GM23338 (cell line): ENCODE measurements around the gene ZFAND6. TPM values are rescaled to one million over a fixed set of nuclear protein-coding genes. Genes with fewer than 3 reads are reported as not detected.

Experiments used
- ATAC-seq: fragments of 200-7000 bp; cut with Tn5 transposase; 3 replicates; pipeline ENCODE4 v1.9.1; 2020
- DNase-seq: peaks from one replicate; pipeline ENCODE4 v3.0.0-alpha.2; 2015; ENCODE audit warnings: low spot score
- H2AFZ ChIP-seq: fragments of 200-600 bp; sonication (generic); 2 replicates; pipeline ENCODE4 v1.8.0; 2016; ENCODE audit warnings: antibody characterized with exemption, mild to moderate bottlenecking, moderate library complexity
- H3F3A ChIP-seq: fragments of 200-600 bp; sonication (generic); replicated peaks from 2 replicates; pipeline ENCODE4 v1.8.0; 2017; ENCODE audit warnings: antibody characterized with exemption, mixed run types, low read depth
- H3K27ac ChIP-seq: fragments of 200-600 bp; sonication (generic); 2 replicates; pipeline ENCODE4 v1.6.1; 2016; ENCODE audit warnings: low read depth
- H3K27me3 ChIP-seq: fragments of 200-600 bp; sonication (generic); 2 replicates; pipeline ENCODE4 v1.8.0; 2016; ENCODE audit warnings: mild to moderate bottlenecking, mixed run types, moderate library complexity; ENCODE audit not compliant: insufficient read depth
- H3K36me3 ChIP-seq: fragments of 200-600 bp; sonication (generic); 2 replicates; pipeline ENCODE4 v1.8.0; 2016; ENCODE audit warnings: mild to moderate bottlenecking; ENCODE audit not compliant: insufficient read depth
- H3K4me1 ChIP-seq: fragments of 200-600 bp; sonication (generic); 2 replicates; pipeline ENCODE4 v1.8.0; 2016; ENCODE audit warnings: mild to moderate bottlenecking, moderate library complexity; ENCODE audit not compliant: insufficient read depth
- H3K4me2 ChIP-seq: fragments of 200-600 bp; sonication (generic); 2 replicates; pipeline ENCODE4 v1.7.1; 2017; ENCODE audit warnings: mixed run types
- H3K4me3 ChIP-seq: fragments of 200-600 bp; sonication (generic); 2 replicates; pipeline ENCODE4 v1.6.1; 2016; ENCODE audit warnings: mixed run types
- H3K79me2 ChIP-seq: fragments of 200-600 bp; sonication (generic); replicated peaks from 2 replicates; pipeline ENCODE4 v1.8.0; 2017; ENCODE audit warnings: mild to moderate bottlenecking; ENCODE audit not compliant: insufficient read depth
- H3K9me2 ChIP-seq: fragments of 200-600 bp; sonication (generic); 2 replicates; pipeline ENCODE4 v1.8.0; 2017; ENCODE audit not compliant: insufficient read depth
- H4K20me1 ChIP-seq: fragments of 200-600 bp; sonication (generic); replicated peaks from 2 replicates; pipeline ENCODE4 v1.8.0; 2017; ENCODE audit warnings: mild to moderate bottlenecking; ENCODE audit not compliant: insufficient read depth
- H3K27ac Mint-ChIP-seq: 2 replicates; pipeline ENCODE4 v1.8.0; 2020; ENCODE audit warnings: inconsistent platforms, mild to moderate bottlenecking, moderate library complexity, mixed read lengths
- H3K27me3 Mint-ChIP-seq: 3 replicates; pipeline ENCODE4 v1.8.0; 2022; ENCODE audit warnings: low read depth, mild to moderate bottlenecking, moderate library complexity, mixed read lengths, inconsistent platforms; ENCODE audit not compliant: insufficient read depth, poor library complexity
- H3K36me3 Mint-ChIP-seq: 3 replicates; pipeline ENCODE4 v1.8.0; 2021; ENCODE audit warnings: low read depth, mild to moderate bottlenecking, inconsistent platforms, moderate library complexity, mixed read lengths
- H3K4me1 Mint-ChIP-seq: 3 replicates; pipeline ENCODE4 v1.8.0; 2020; ENCODE audit warnings: mild to moderate bottlenecking, inconsistent platforms, mixed read lengths
- H3K4me3 Mint-ChIP-seq: 3 replicates; pipeline ENCODE4 v1.8.0; 2021; ENCODE audit warnings: moderate library complexity, mild to moderate bottlenecking, inconsistent platforms, mixed read lengths
- H3K9me3 Mint-ChIP-seq: 3 replicates; pipeline ENCODE4 v1.8.0; 2020; ENCODE audit warnings: moderate library complexity, mild to moderate bottlenecking, inconsistent platforms, mixed read lengths
- CREB1 ChIP-seq: fragments of 250-450 bp; sonication (Bioruptor Pico); IDR thresholded peaks from 2 replicates; pipeline ENCODE4 v1.5.0; 2020; ENCODE audit warnings: low read depth, mild to moderate bottlenecking, moderate library complexity
- CTCF ChIP-seq, 2 experiments: fragments of 200-600 bp in 1 of 2; sonication (generic) in 1 of 2; conservative IDR thresholded peaks; 2 replicates each; pipeline versions ENCODE4 v1.5.1 to v1.6.1; 2016 to 2017; ENCODE audit warnings: antibody characterized with exemption in 2 of 2, low read depth in 2 of 2, mild to moderate bottlenecking in 2 of 2, moderate library complexity in 1 of 2
- ETS1 ChIP-seq: IDR thresholded peaks from 2 replicates; pipeline ENCODE4 v1.6.1; 2016; ENCODE audit warnings: antibody characterized with exemption
- EZH2phosphoT487 ChIP-seq: fragments of 200-600 bp; sonication (generic); IDR thresholded peaks from one replicate; pipeline ENCODE4 v1.8.1; 2018; ENCODE audit warnings: antibody characterized with exemption; ENCODE audit not compliant: unreplicated experiment
- NANOG ChIP-seq: IDR thresholded peaks from 2 replicates; pipeline ENCODE4 v1.6.1; 2016; ENCODE audit warnings: antibody characterized with exemption, borderline replicate concordance
- STAT1 ChIP-seq: IDR thresholded peaks from one replicate; pipeline ENCODE4 v1.6.1; 2016; ENCODE audit warnings: antibody characterized with exemption; ENCODE audit not compliant: unreplicated experiment
- ZNF331 ChIP-seq: fragments of 250-450 bp; sonication (Bioruptor Pico); IDR thresholded peaks from 2 replicates; pipeline ENCODE4 v1.5.0; 2020; ENCODE audit warnings: low read depth, mild to moderate bottlenecking, moderate library complexity
- ZNF462 ChIP-seq: fragments of 250-450 bp; sonication (Bioruptor Pico); IDR thresholded peaks from 2 replicates; pipeline ENCODE4 v1.5.0; 2020; ENCODE audit warnings: mild to moderate bottlenecking, moderate library complexity
- polyA plus RNA-seq: library from polyadenylated mRNA; unstranded; fragments of >200 nt; fragmentation: Nextera tagmentation; extraction: Ambion mirVana; gene quantifications from 2 replicates; pipeline ENCODE4 v1.2.1, GENCODE V29; 2016
- total RNA-seq: library from RNA; depleted of rRNA; stranded (reverse); fragments of >200 nt; shearing (Covaris generic); gene quantifications from 2 replicates; pipeline ENCODE4 v1.2.3, GENCODE V29; 2014

ZFAND6 gene
- total and polyA plus RNA-seq, 2 experiments from 2014 or later, result 205 to 292 TPM

- no peak for TF ChIP-seq EZH2phosphoT487
- TF ChIP-seq STAT1, result no peak
- no peak for TF ChIP-seq ZNF462 (CRISPR knock-in tag)
- TF ChIP-seq ZNF331 (CRISPR knock-in tag), result no peak
These were observed 1.4 kb upstream of the ZFAND6 start (continued) for GRCh38 chr15:80058044-80058443.

- Histone ChIP-seq H3K36me3 (no peaks in the 10 kb centered on the region), H3K27ac (peak overlapping the region; percentile 97), H2AFZ (0 out of 2 replicates have a peak overlapping the region, but pooled peaks have one; percentile 0), H3F3A (peaks cover 13% of the 10 kb centered on the region; the same call in 1 of the 2 replicates), H3K79me2 (peaks cover 48% of the 10 kb centered on the region), H3K27me3 (no peaks in the 10 kb centered on the region), H3K4me3 (peak overlapping the region; percentile 82), H3K4me2 (peak overlapping the region; percentile 93), H3K9me2 (no peaks in the 10 kb centered on the region), H3K4me1 (peaks cover 55% of the 10 kb centered on the region), H4K20me1 (peaks cover 28% of the 10 kb centered on the region)
- Mint-ChIP-seq H3K27me3 (peaks cover 6% of the 10 kb centered on the region), H3K36me3 (no peaks in the 10 kb centered on the region), H3K27ac (peak overlapping the region; percentile 92), H3K4me1 (peaks cover 36% of the 10 kb centered on the region), H3K4me3 (peak overlapping the region; percentile 90), H3K9me3 (no peaks in the 10 kb centered on the region)
- DNase-seq (peak; percentile 83), ATAC-seq (peak; percentile 24)
- no peak for TF ChIP-seq NANOG
- 0 out of 2 replicates have a peak, but pooled peaks have one; percentile 20 for TF ChIP-seq ETS1
- no peak for TF ChIP-seq ZNF331 (CRISPR knock-in tag)
- 0 out of 2 replicates have a peak, but pooled peaks have one; percentile 16 for TF ChIP-seq CREB1 (CRISPR knock-in tag)
- no peak for TF ChIP-seq CTCF (conservative IDR thresholded peaks at IDR 0.05; ENCODE audit: low read depth in 2 of 2)
These were observed 395 bp downstream of the ZFAND6 start for GRCh38 chr15:80059786-80060355.
